Measurements from ENCODE around the gene GLMP. TPM values are rescaled to one million over a fixed set of nuclear protein-coding genes. Genes with fewer than 3 reads are reported as not detected.

The GLMP gene
- total and polyA plus RNA-seq, 2 donors (not counting 3 experiments of a cell fraction or from before 2014, with no cell fraction given), result 84.3 to 109 TPM

GRCh38 chr1:156244712-156245111 is 50.8 kb downstream of the GLMP start:
- Histone ChIP-seq H3K4me1 (ENCODE audit: control insufficient read depth, extremely low read depth, insufficient read depth, low read length) (peaks cover 6% of the 10 kb centered on the region), H3K9me3 (replicated peaks; ENCODE audit: control insufficient read depth, insufficient read depth, low read length) (no peaks in the 10 kb centered on the region), H3K27me3 (ENCODE audit: control insufficient read depth in 2 of 2, insufficient read depth in 2 of 2, low read length in 2 of 2) (peaks cover 0 to 4% of the 10 kb centered on the region in 2 experiments), H3K79me2 (ENCODE audit: control insufficient read depth, insufficient read depth, low read length) (no peaks in the 10 kb centered on the region), H3K9me1 (replicated peaks; ENCODE audit: control insufficient read depth, extremely low read depth, insufficient read depth, low read length) (no peaks in the 10 kb centered on the region), H3K27ac (ENCODE audit: insufficient read depth, low read depth, low read length) (no peak overlapping the region), H3K36me3 (ENCODE audit: control insufficient read depth in 2 of 2, extremely low read depth in 1 of 2, insufficient read depth in 2 of 2, low read length in 2 of 2) (peaks cover 0 to 9% of the 10 kb centered on the region in 2 experiments), H3K9ac (replicated peaks; ENCODE audit: extremely low read depth, insufficient read depth, low read length) (no peak overlapping the region), H3K4me2 (ENCODE audit: insufficient read depth, low read length) (no peak overlapping the region), H3K4me3 (replicated peaks in 1 of 3; ENCODE audit: insufficient read depth in 1 of 3, low read depth in 1 of 3, low read length in 3 of 3) (no peak overlapping the region), H2AFZ (ENCODE audit: low read depth, low read length) (no peak overlapping the region), H4K20me1 (replicated peaks; ENCODE audit: control insufficient read depth, extremely low read depth, insufficient read depth, low read length) (no peaks in the 10 kb centered on the region)
- no TSS peak for BruUV-seq (replicated peaks)
- TF ChIP-seq EZH2 (IDR thresholded peaks at IDR 0.05; ENCODE audit: borderline replicate concordance, low read depth, low read length, severe bottlenecking), result no peak
- no peak for TF ChIP-seq FOS (IDR thresholded peaks at IDR 0.05; ENCODE audit: borderline replicate concordance, insufficient read depth, low read length)
- no peak for TF ChIP-seq JUN (IDR thresholded peaks at IDR 0.05; ENCODE audit: borderline replicate concordance, insufficient read depth, insufficient read length, low read depth)
- no peak for TF ChIP-seq MAX (IDR thresholded peaks at IDR 0.05; ENCODE audit: insufficient read depth, insufficient read length)
- no peak for TF ChIP-seq GATA2 (IDR thresholded peaks at IDR 0.05; ENCODE audit: insufficient read depth, insufficient read length, low read depth, low read length)
- TF ChIP-seq CTCF (IDR thresholded peaks at IDR 0.05; ENCODE audit: extremely low read depth in 1 of 2, insufficient read depth in 1 of 2, low read depth in 1 of 2, low read length in 2 of 2), result no peak
- no peak for TF ChIP-seq MYC (IDR thresholded peaks at IDR 0.05; ENCODE audit: low read depth, low read length)
- TF ChIP-seq POLR2A (IDR thresholded peaks at IDR 0.05; ENCODE audit: low read depth, low read length), result no peak
- no peak for TF ChIP-seq POLR2AphosphoS5 (IDR thresholded peaks at IDR 0.05; ENCODE audit: insufficient read depth, low read depth, low read length)
- intact Hi-C loops (cut with micrococcal nuclease) (no loop called here), dilution Hi-C loops (cut with MboI; ENCODE audit: extremely low pct_ligation_motif_present, low sequenced_read_pairs) (no loop called here)
- no peak for DNase-seq (ENCODE audit: low read depth, low spot score)
- POLR2A ChIA-PET, result no interaction called here
- no peak for FAIRE-seq
- CTCF ChIA-PET, result interaction anchor here (1.0 to 3.8 kb wide), 3 partner anchors 11 to 99 kb away, joined by 4 to 17 read pairs (median 12); no protein-coding TSS in a partner anchor

Measured in endothelial cell of umbilical vein (primary cell).